Muscle of back (tissue), 11 donors: Measurements from ENCODE around the gene FRAS1. TPM values are rescaled to one million over a fixed set of nuclear protein-coding genes. Genes with fewer than 3 reads are reported as not detected.
"Not testable (repeated sequence)": the region's sequence is repeated elsewhere in the genome, so short reads cannot be mapped to it uniquely, and the experiment has no call there.

Experiments
- DNase-seq, 3 donors: peaks; one replicate each; pipeline versions ENCODE4 v3.0.0 to v3.0.0-alpha.2; 2013
- polyA plus RNA-seq, 10 donors: library from polyadenylated mRNA; unstranded; fragments of 120-200 nt; gene quantifications; one replicate each; pipeline ENCODE4 v1.2.1, GENCODE V29; 2013; ENCODE audit not compliant: insufficient read length in 10 of 10

Gene FRAS1
- polyA plus RNA-seq, 10 donors: 3.6 to 14.0 (median 7.2) TPM

GRCh38 chr4:78099058-78099457, 41.9 kb downstream of the FRAS1 start:
- DNase-seq: no peak

GRCh38 chr4:78100060-78100459, 42.9 kb downstream of the FRAS1 start:
- DNase-seq: peak in 2 of 3 donors; percentile 15 to 34

- no peak for DNase-seq
Measured at GRCh38 chr4:78119698-78120097, 62.6 kb downstream of the FRAS1 start.

GRCh38 chr4:78120144-78120880, 63.2 kb downstream of the FRAS1 start:
- DNase-seq: no peak

- peak in 2 of 3 donors; percentile 11 to 14 for DNase-seq
Measured at GRCh38 chr4:78121338-78121904, 64.3 kb downstream of the FRAS1 start.

- DNase-seq: not testable (repeated sequence)
Measured at GRCh38 chr4:78125834-78126331, 68.8 kb downstream of the FRAS1 start.

- DNase-seq: no peak
Measured at GRCh38 chr4:78129383-78130108, 72.4 kb downstream of the FRAS1 start.

GRCh38 chr4:78131403-78131802, 74.3 kb downstream of the FRAS1 start:
- DNase-seq: peak in 2 of 3 donors; percentile 16 to 33

GRCh38 chr4:78136109-78137081, 79.3 kb downstream of the FRAS1 start:
- DNase-seq: no peak

GRCh38 chr4:78137532-78137931, 80.4 kb downstream of the FRAS1 start:
- no peak for DNase-seq

GRCh38 chr4:78138252-78138651, 81.1 kb downstream of the FRAS1 start:
- DNase-seq: no peak

- no peak for DNase-seq
Measured at GRCh38 chr4:78143634-78144033, 86.5 kb downstream of the FRAS1 start.

- no peak for DNase-seq
Measured at GRCh38 chr4:78145008-78145407, 87.9 kb downstream of the FRAS1 start.

- DNase-seq: no peak
Measured at GRCh38 chr4:78145622-78146021, 88.5 kb downstream of the FRAS1 start.

GRCh38 chr4:78149751-78150542, 92.8 kb downstream of the FRAS1 start:
- no peak for DNase-seq

- DNase-seq: no peak
Measured at GRCh38 chr4:78150543-78150864, 93.4 kb downstream of the FRAS1 start.

- no peak for DNase-seq
Measured at GRCh38 chr4:78152795-78153194, 95.7 kb downstream of the FRAS1 start.

- no peak for DNase-seq
Measured at GRCh38 chr4:78154972-78155590, 98.0 kb downstream of the FRAS1 start.

GRCh38 chr4:78155616-78156105, 98.5 kb downstream of the FRAS1 start:
- peak in 1 of 3 donors; percentile 9 for DNase-seq

- DNase-seq: no peak
Measured at GRCh38 chr4:78156520-78156919, 99.4 kb downstream of the FRAS1 start.
